Uterus (tissue), 4 donors: ENCODE results near the gene ABAT. TPM values are rescaled to one million over a fixed set of nuclear protein-coding genes. Genes with fewer than 3 reads are reported as not detected.

Experiments
- DNase-seq, 2 donors: peaks; one replicate each; pipeline ENCODE4 v3.0.0-alpha.2; 2019 to 2020
- H3K27ac ChIP-seq, 2 donors: fragments of 200-600 bp; sonication (generic); 1 replicate in 1 of 2; 2 replicates in 1 of 2; pipeline ENCODE4 v1.5.1; 2016 to 2018
- H3K27me3 ChIP-seq, 2 donors: fragments of 200-600 bp; sonication (generic); one replicate each; pipeline ENCODE4 v1.5.1; 2018 to 2019; ENCODE audit warnings: control low read depth in 1 of 2
- H3K36me3 ChIP-seq, 2 donors: fragments of 200-600 bp; sonication (generic); one replicate each; pipeline ENCODE4 v1.5.1; 2019; ENCODE audit warnings: control low read depth in 1 of 2
- H3K4me1 ChIP-seq, 2 donors: fragments of 200-600 bp; sonication (generic); one replicate each; pipeline ENCODE4 v1.5.1; 2018 to 2019; ENCODE audit warnings: control low read depth in 1 of 2
- H3K4me3 ChIP-seq, 2 donors: fragments of 200-600 bp; sonication (generic); 1 replicate in 1 of 2; 2 replicates in 1 of 2; pipeline ENCODE4 v1.5.1; 2018 to 2019; ENCODE audit warnings: mild to moderate bottlenecking in 1 of 2
- H3K9me3 ChIP-seq, 2 donors: fragments of 200-600 bp; sonication (generic); one replicate each; pipeline ENCODE4 v1.5.1; 2019; ENCODE audit warnings: control low read depth in 1 of 2
- POLR2A ChIP-seq, 2 donors: fragments of 450-650 bp; IDR thresholded peaks; one replicate each; pipeline ENCODE4 v1.6.1; 2016; ENCODE audit warnings: antibody characterized with exemption in 2 of 2, mild to moderate bottlenecking in 1 of 2, moderate library complexity in 1 of 2
- intact Hi-C: fragments of 100-400 bp; cut with DNase I; formaldehyde crosslinking; loops from one replicate; pipeline ENCODE4 v1.15.1; 2023; ENCODE audit warnings: low total_unique reads
- total RNA-seq, 4 donors: library from RNA; depleted of rRNA in 3 of 4; stranded (reverse); fragments of >200 nt in 3 of 4; gene quantifications; one replicate each; pipeline versions ENCODE4 v1.1.0 to v1.2.4, GENCODE V29; 2014 to 2023
- TF ChIP-seq, protein P1 (sequence below), 4 experiments: fragments of 200-600 bp in 2 of 4; fragments of 450-650 bp in 2 of 4; sonication (generic) in 2 of 4; IDR thresholded peaks; one replicate each; pipeline ENCODE4 v1.5.1; 2016 to 2019; ENCODE audit warnings: antibody characterized with exemption in 4 of 4, mild to moderate bottlenecking in 2 of 4, moderate library complexity in 1 of 4
- donor health status: DM: yes; HTN: yes; CAD: no.

Gene ABAT
- total RNA-seq, 4 donors from 2014 or later: 1.0 to 11.0 (median 6.7) TPM

DNA sequence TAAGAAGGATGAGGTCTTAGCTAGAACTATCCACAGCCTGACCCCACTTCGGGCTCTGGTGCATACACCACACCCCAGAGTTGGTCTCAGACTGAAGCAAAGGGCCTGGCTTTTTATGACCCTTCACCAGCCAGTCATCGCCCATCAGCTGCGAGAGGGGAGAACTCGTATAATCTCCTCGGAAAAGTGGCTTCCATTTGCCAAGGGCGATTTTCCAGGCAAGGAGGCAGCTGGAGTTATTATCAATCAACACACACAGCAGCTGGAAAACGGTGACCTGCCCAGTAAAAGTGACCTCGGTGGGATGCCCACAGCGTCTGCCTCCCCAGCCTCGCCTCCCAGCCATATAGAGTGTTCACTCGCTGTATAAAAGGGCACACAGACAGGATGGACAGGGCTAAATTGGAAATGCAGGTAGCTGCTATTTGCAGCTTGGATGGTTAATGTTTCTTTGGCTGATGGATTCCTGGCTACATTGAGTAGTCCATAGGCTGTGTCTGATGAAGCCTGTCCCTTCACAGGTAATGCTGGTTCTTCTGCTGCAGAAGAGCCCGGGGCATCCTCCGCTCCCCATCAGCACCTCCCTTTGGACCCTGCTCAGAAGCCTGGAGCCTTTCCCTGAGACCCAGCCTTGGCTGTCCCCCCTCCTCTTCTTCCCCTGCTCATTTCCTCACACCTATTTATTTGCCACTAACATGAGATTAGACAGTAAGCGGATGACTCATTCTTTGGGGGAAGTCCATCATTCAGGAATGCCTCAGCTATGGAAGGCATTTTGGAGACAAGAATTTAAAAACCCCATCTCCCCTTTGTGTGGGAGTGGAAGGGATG, 77.3 kb downstream of the ABAT start:
- TF ChIP-seq, protein P1, sequence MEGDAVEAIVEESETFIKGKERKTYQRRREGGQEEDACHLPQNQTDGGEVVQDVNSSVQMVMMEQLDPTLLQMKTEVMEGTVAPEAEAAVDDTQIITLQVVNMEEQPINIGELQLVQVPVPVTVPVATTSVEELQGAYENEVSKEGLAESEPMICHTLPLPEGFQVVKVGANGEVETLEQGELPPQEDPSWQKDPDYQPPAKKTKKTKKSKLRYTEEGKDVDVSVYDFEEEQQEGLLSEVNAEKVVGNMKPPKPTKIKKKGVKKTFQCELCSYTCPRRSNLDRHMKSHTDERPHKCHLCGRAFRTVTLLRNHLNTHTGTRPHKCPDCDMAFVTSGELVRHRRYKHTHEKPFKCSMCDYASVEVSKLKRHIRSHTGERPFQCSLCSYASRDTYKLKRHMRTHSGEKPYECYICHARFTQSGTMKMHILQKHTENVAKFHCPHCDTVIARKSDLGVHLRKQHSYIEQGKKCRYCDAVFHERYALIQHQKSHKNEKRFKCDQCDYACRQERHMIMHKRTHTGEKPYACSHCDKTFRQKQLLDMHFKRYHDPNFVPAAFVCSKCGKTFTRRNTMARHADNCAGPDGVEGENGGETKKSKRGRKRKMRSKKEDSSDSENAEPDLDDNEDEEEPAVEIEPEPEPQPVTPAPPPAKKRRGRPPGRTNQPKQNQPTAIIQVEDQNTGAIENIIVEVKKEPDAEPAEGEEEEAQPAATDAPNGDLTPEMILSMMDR (IDR thresholded peaks at IDR 0.05): no peak
- TF ChIP-seq POLR2A (IDR thresholded peaks at IDR 0.05): no peak
- intact Hi-C loops: no loop called here
- DNase-seq: no peak
- no peak overlapping the region for H3K4me3 ChIP-seq
- H3K4me1 ChIP-seq: no peaks in the 10 kb centered on the region
- H3K36me3 ChIP-seq: no peaks in the 10 kb centered on the region
- H3K27ac ChIP-seq: no peak overlapping the region
- no peaks in the 10 kb centered on the region for H3K27me3 ChIP-seq
- no peaks in the 10 kb centered on the region for H3K9me3 ChIP-seq

DNA sequence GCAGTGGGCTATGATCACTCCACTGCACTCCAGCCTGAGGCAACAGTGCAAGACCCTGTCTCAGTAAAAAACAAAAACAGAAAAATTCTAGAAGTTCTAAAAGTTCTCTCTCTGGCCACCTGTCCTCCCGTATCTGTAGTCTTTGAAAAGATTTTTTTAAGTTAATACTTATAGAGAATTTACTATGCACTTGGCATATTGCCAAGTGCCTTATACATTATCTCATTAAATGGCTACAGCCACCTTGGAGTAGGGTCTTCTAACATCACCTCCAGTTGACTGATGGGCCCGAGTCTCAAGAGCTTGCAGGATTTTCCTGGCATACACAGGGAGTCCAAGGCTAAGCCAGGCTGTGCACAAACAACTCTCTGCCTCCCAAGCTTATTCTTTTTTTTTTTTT, 78.3 kb downstream of the ABAT start:
- intact Hi-C loops: no loop called here
- Histone ChIP-seq H3K36me3 (no peaks in the 10 kb centered on the region), H3K27ac (no peak overlapping the region), H3K9me3 (no peaks in the 10 kb centered on the region), H3K27me3 (no peaks in the 10 kb centered on the region), H3K4me1 (no peaks in the 10 kb centered on the region), H3K4me3 (no peak overlapping the region)
- TF ChIP-seq, protein P1 (IDR thresholded peaks at IDR 0.05): no peak
- TF ChIP-seq POLR2A (IDR thresholded peaks at IDR 0.05): no peak
- DNase-seq: no peak

DNA sequence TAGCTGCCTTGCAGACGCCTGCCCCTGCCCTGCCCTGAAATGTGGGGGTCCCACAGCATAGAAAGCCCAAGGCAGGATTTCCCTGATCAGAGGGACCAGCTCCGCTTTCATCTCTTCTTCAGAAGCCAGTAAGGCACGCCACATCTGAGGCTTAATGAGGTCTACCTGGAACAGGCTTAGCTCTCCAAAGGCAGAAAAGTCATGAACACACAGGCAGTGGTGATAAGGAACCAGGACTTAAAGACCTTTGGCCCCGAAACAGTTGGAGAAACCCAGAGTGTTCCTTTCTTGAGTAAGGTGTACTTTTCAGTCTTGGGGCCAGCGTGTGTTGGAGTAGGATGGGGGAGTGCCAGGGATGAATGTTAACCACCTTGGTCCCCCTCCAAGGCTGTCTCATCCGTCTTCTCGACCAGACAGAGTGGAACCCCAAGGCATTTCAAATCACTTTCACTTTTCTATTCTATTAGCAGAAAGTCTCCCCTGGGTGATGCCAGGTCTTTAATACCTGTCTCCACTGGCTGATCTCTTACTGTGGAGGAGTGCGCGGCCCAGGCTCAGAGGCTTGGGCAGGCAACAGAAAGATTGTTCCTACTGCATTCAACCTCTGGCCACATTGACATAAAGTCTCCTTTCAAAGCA, 79.1 kb downstream of the ABAT start:
- no peak overlapping the region for H3K27ac ChIP-seq
- no peaks in the 10 kb centered on the region for H3K9me3 ChIP-seq
- no peaks in the 10 kb centered on the region for H3K36me3 ChIP-seq
- no peak overlapping the region for H3K4me3 ChIP-seq
- H3K27me3 ChIP-seq: no peaks in the 10 kb centered on the region
- intact Hi-C loops: no loop called here
- TF ChIP-seq POLR2A (IDR thresholded peaks at IDR 0.05): no peak
- TF ChIP-seq, protein P1 (IDR thresholded peaks at IDR 0.05): no peak
- H3K4me1 ChIP-seq: no peaks in the 10 kb centered on the region
- DNase-seq: no peak

DNA sequence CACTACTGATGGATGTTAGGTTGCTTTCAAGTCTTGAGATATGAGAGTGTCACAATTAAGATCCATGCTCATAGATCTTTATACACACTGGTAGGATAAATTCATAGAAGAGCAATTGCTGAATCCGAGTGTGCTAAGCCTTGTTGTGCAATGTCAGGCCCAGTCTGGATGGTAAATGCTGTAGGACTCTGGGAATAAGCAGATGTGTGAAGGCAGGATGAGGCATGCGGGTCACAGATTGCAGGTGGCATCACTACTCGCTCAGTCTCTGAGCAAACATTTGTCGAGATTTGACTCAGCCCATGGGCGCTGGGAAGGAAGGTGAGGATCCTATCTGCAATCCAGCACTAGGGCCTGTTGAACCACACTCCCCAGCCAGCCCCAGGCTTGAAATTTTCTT, 82.3 kb downstream of the ABAT start:
- no peak overlapping the region for H3K4me3 ChIP-seq
- no peaks in the 10 kb centered on the region for H3K4me1 ChIP-seq
- intact Hi-C loops: no loop called here
- DNase-seq: no peak
- H3K36me3 ChIP-seq: no peaks in the 10 kb centered on the region
- H3K27ac ChIP-seq: no peak overlapping the region
- no peaks in the 10 kb centered on the region for H3K9me3 ChIP-seq
- TF ChIP-seq, protein P1 (IDR thresholded peaks at IDR 0.05): no peak
- no peak for TF ChIP-seq POLR2A (IDR thresholded peaks at IDR 0.05)
- H3K27me3 ChIP-seq: no peaks in the 10 kb centered on the region

DNA sequence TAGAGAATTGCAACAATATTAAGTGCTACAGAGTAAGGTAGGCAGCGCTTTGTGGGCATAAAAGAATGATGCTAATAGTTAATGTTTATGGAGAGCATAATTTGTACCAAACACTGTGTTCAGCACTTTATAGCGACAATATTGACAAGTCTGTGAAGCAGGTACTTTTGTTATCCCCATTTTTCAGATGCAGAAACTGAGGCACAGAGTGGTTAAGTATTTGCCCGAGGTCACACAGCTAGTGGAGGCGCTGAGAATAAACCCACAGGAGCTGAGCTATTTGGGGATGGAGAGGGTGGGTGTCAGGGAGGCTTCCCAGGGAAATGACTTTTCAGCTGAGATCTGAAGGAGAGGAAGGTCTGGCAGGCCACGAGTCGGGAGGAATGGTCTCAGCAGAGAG, 83.6 kb downstream of the ABAT start:
- Histone ChIP-seq H3K27ac (no peak overlapping the region), H3K9me3 (no peaks in the 10 kb centered on the region), H3K4me3 (no peak overlapping the region), H3K4me1 (no peaks in the 10 kb centered on the region), H3K27me3 (no peaks in the 10 kb centered on the region), H3K36me3 (no peaks in the 10 kb centered on the region)
- no peak for TF ChIP-seq POLR2A (IDR thresholded peaks at IDR 0.05)
- TF ChIP-seq, protein P1 (IDR thresholded peaks at IDR 0.05): no peak
- no peak for DNase-seq
- intact Hi-C loops: no loop called here
